ENCODE measurements around the gene POLA2. TPM values are rescaled to one million over a fixed set of nuclear protein-coding genes. Genes with fewer than 3 reads are reported as not detected.

The POLA2 gene
- total and polyA plus RNA-seq, 7 donors, result 1.7 to 5.8 (median 3.3) TPM

DNA sequence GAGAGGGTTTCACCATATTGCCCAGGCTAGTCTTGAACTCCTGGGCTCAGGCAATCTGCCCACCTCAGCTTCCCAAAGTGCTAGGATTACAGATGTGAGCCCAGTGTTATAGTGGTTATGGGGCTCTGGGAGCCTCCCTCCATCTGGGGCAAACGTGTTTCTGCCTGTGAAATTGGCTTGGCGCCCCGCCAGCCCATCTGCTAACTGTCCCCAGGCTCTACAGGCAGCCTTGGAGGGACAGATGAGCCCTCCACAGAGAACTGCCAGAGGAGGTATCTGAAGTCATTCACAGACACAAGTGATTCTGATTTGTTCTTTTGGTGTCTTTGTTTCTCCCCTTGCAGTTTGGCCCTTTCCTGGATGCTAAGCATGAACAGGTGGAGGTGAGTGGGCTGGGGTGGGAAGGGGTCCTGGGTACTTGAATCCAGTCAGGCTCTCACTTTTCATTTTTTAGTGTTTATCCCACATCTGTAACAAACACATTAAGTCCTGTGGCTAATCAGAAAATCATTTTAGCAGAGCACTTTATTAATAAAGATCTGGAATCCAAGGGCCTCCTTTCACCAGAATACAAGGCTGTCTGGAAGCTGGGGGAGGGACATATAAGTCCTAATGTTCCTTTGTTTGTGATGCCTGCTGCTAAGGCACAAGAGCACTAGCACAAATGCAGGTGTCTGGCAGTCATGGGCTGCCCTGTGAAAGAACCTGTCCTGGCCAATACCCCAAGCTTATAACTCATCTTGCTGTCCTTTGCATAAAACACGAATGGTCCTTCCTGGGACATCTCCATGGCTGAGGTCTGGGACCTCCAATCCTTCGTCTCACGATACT is 27.2 kb downstream of the POLA2 start:
- WGBS, 3 donors, result 55 to 74% (median 62%) methylated on average over 6 of the region's 6 CpGs
- peaks cover 34% of the 10 kb centered on the region for H3K4me1 ChIP-seq
- DNase-seq, result peak; percentile 63 to 89

DNA sequence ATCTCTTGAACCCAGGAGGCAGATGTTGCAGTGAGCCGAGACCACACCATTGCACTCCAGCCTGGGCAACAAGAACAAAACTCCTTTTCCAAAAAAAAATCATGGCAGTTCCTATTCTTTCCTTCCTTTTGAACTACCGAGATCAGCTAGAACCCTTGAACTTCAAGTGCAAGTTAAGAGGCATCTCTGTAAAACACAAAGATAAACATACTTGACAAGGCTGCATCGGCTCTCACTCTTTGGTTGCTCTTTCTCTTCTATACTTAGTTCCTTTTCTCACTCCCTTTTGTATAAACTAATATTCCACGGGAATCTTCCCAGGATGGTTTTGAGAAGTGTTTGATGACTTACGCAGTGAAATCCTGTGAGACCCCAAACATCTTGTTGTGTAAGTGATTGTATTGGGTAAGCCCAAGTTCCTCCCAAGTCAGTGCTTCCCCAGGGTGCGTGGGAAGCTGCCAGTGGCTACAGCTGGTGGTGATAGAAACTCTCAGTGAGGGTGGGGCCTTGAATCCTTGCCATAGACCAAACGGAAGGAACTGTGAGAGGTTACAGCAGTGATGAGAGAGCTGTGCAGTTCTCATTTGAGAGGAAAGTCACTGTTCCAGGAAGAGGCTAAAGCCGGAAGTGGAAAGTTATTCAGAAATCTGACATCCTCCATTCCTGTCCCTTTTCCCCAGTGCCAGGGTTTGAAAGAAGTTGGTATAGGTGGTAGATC is 28.8 kb downstream of the POLA2 start:
- peak; percentile 93 to 95 for DNase-seq
- ATAC-seq, result peak; percentile 72 to 85 (median 83)
- TF ChIP-seq CTCF (IDR thresholded peaks at IDR 0.05), result no peak
- WGBS, 3 donors, result 35 to 41% (median 39%) methylated on average over 8 of the region's 8 CpGs
- Histone ChIP-seq H3K4me1 (peaks cover 34% of the 10 kb centered on the region), H3K9me3 (no peaks in the 10 kb centered on the region), H3K4me3 (no peak overlapping the region), H3K36me3 (ENCODE audit: insufficient read depth in 1 of 2, low read depth in 1 of 2) (peaks cover 0 to 38% of the 10 kb centered on the region in 2 donors), H3K27me3 (ENCODE audit: insufficient read depth in 3 of 3, low read length in 2 of 3) (no peaks in the 10 kb centered on the region), H3K27ac (peak overlapping the region; percentile 77)
- intact Hi-C loops (cut with DNase I), result no loop called here

More for the DNA sequence above, 27.2 kb downstream of the POLA2 start:
- no peaks in the 10 kb centered on the region for H3K9me3 ChIP-seq
- peaks cover 0 to 38% of the 10 kb centered on the region in 2 donors for H3K36me3 ChIP-seq (ENCODE audit: insufficient read depth in 1 of 2, low read depth in 1 of 2)
- no peaks in the 10 kb centered on the region for H3K27me3 ChIP-seq (ENCODE audit: insufficient read depth in 3 of 3, low read length in 2 of 3)
- H3K4me3 ChIP-seq, result no peak overlapping the region
- no peak for TF ChIP-seq CTCF (IDR thresholded peaks at IDR 0.05)
- peak overlapping the region; percentile 77 for H3K27ac ChIP-seq
- no peak for ATAC-seq
- intact Hi-C loops (cut with DNase I), result no loop called here

GRCh38 chr11:65291613-65292012 is 29.9 kb downstream of the POLA2 start:
- 14 to 32% (median 20%) methylated on average over 5 of the region's 5 CpGs for WGBS, 3 donors
- intact Hi-C loops (cut with DNase I), result no loop called here
- DNase-seq, result no peak
- TF ChIP-seq CTCF (IDR thresholded peaks at IDR 0.05), result no peak
- H3K27ac ChIP-seq, result peak overlapping the region; percentile 77
- ATAC-seq, result peak; percentile 27 to 44 (median 36)
- no peaks in the 10 kb centered on the region for H3K9me3 ChIP-seq
- H3K36me3 ChIP-seq (ENCODE audit: insufficient read depth in 1 of 2, low read depth in 1 of 2), result peaks cover 0 to 43% of the 10 kb centered on the region in 2 donors
- peak overlapping the region; percentile 42 for H3K4me3 ChIP-seq
- peaks cover 34% of the 10 kb centered on the region for H3K4me1 ChIP-seq
- H3K27me3 ChIP-seq (ENCODE audit: insufficient read depth in 3 of 3, low read length in 2 of 3), result no peaks in the 10 kb centered on the region

GRCh38 chr11:65292890-65293289 is 31.1 kb downstream of the POLA2 start:
- no peak for DNase-seq
- Histone ChIP-seq H3K4me3 (no peak overlapping the region), H3K9me3 (no peaks in the 10 kb centered on the region), H3K27me3 (ENCODE audit: insufficient read depth in 3 of 3, low read length in 2 of 3) (no peaks in the 10 kb centered on the region), H3K27ac (peak overlapping the region; percentile 77), H3K36me3 (ENCODE audit: insufficient read depth in 1 of 2, low read depth in 1 of 2) (peaks cover 0 to 34% of the 10 kb centered on the region in 2 donors), H3K4me1 (peaks cover 44% of the 10 kb centered on the region)
- WGBS, 3 donors, result 71 to 75% (median 74%) methylated on average over 5 of the region's 5 CpGs
- intact Hi-C loops (cut with DNase I), result no loop called here
- no peak for ATAC-seq
- no peak for TF ChIP-seq CTCF (IDR thresholded peaks at IDR 0.05)

Measured in psoas muscle (tissue), 8 donors.